NCI-H2196 treated with DMSO at 0.1 percent for 48 hours (cell line): Measurements from ENCODE around the gene CDH6.

Source experiments
- DNase-seq: peaks from one replicate; lab custom pipeline; 2025; ENCODE audit not compliant: unreplicated experiment; lab: John Stamatoyannopoulos, UW

Gene CDH6

DNA sequence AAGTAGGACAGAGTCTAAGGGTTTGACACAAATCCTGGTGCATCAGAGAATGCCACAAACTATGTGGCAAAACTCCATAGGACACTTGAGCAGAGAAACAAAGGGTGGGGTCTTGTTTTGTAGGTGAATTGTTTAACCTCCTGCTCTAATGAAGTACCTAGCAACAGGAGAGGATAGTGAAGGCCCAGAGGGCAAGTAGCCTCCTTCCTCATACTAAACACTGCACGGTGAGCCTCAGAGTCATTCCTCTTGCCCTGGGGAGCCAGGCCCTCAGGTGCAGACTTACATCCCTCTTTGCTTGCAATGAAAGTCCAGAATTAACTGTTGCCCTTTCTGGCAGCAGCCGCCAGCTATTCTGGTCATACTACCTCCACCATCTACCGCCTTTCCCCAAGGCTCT is 172.3 kb downstream of the CDH6 start:
- DNase-seq, result no peak

DNA sequence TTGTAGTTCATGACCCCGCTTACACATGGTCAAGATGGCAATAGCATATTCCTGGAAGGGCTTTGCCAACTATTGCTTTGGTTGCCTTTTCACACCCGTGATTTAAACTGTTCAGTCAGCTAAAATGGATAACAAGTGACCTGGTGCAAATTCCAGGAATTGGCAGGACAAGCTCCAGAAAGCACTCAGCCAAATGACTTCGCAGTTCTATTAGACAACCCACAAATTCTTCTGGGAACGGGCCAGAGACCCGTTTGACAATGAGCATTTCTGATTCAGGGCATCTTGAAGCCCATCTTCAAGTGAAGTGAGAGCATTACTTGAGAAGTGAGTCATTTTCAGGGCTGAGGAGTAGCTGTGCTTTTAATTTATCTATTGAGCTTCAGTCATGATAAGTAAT is 173.5 kb downstream of the CDH6 start:
- DNase-seq, result no peak

DNA sequence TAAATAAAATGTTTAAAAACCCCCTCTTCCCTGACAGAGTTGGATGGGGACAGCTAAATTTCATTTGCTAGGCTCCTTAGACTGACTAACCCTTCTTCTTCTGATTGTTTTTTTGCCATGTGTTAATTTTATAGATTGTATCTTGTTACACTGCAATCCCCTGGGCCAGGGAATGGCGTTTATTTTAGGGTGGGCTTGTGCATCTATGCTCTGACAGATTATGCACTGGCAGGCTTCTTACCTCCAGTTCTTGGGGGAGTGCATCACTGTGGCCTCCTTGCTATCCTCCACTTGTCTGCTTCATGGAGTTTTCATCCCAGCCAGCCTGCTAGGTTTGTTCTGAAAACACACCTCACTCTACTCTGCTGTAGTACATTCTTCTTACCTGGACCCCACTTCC is 178.6 kb downstream of the CDH6 start:
- no peak for DNase-seq

DNA sequence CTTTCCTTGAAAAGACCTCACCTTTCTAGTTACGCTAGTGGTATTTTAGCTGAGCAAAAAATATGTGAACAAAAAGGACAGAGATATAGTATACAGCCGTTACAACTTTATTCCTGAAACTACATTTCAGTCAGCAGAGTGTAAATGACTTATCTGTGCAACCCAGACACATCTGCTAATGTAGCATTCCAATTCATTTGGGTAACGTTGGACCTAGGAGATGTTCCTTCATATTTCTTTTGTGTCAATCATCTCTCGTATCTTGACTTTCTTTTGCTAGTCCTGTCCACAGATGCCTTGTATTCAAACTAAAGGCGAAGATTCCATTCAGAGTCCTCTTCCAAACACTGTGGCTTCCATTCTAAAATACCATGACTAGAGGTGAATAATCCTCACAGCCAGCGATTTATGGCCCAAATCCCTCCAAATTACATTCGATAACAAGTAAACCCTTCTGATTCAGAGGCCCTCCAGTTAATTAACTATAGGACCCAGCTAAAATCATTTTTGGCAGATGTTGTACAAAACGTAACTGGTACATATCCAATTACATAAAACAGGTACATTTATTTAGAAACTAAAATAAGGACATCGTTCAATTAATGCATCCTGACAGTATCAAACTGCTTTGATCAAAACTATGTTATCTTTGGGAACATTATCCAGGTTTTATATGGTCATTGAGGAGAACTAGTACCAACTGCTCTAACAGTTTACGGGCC is 182.7 kb downstream of the CDH6 start:
- no peak for DNase-seq

DNA sequence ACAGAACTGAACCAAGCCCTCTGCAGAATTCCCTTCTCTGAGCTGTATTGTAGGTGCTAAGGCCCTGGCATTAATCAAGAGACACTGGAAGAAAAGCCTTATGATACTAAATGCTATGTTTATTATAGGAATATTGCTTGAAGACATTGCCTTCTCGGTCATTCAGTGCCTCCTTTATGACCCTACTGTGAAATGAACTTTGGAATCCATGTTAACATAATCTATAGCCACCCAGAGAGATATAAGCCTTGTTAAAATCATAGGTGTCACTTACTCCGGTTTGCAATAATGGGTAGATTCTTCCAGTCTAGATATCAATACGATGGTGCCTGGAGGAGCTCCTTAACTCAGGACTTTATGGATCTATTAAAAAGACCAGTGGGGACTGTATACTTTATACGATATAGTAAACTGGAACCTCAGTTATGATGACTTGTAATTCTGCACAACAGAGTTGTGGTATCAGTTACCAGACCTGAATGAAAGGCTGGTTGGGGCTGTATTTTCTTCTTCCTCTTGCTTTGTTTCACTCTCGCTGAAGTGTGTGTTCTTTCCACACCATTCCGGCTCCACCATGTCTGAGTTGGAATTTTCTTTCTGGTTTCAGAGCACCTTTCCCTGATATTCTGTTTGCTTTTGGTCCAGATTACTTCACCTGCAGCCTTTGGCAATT is 183.9 kb downstream of the CDH6 start:
- DNase-seq, result no peak

DNA sequence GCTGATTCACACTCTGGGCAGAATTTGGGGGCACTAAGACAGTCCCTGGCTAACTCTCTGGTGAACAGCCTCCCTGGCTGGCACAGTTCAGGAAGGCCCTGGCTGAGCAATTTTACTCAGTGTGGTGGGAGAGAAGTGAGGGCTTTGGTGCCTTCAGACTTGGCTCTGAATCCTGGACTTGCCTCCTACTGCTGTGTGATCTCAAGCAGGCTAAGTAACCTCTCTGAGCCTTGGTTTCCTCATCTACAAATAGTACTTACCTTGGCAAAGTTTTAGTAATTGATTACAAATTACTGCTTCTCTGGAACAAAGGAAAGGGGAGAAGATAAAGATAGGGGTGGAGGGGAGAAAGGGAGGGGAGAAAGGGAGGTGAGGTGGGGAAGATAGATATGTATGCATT is 184.7 kb downstream of the CDH6 start:
- DNase-seq, result no peak
